K562 treated with DMSO at 1 percent for 4 hours (cell line): ENCODE data around the gene OR4A16. TPM values are rescaled to one million over a fixed set of nuclear protein-coding genes. Genes with fewer than 3 reads are reported as not detected.

ENCODE experiments used
- total RNA-seq: library from RNA; unstranded; fragments of 300-600 nt; gene quantifications from 2 replicates; pipeline ENCODE4 v1.2.3, GENCODE V29; 2022; ENCODE audit not compliant: insufficient read depth

Gene OR4A16
- total RNA-seq, result not detected in 2 replicates

DNA sequence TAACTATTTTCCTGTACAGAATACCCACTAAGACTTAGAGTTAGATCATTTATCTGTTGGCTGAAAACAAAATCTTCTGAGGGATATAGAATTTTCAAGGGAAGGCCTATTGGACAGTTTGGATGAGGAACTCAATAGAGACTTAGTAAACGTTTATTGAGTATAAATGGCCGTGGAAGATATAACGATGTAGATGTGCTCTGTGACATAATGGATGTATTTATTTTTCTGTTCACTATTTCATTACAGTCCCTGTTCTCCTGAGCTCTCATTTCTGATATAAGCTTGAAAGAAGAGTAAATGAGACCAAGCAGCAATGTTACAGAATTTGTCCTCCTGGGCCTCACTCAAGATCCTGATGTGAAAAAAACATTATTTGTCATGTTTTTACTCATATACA lies at the start of gene OR4A16:
Gene OR4A16 (plus strand): TSS at position 301 of the 400 bp plus-strand sequence. CDS start 0 bp downstream, at position 301.

GRCh38 chr11:55367674-55368073 lies 24.7 kb downstream of the OR4A16 start, which contains the start of gene OR4A15:
Gene OR4A15 (plus strand): TSS chr11:55367974. CDS start chr11:55367974, 0 bp downstream.

Other genes with a start within 250 kb of the OR4A16 start
- not detected in 2 replicates for gene TRIM48, start 81.0 kb upstream of the OR4A16 start, total RNA-seq
- gene OR4A15, start 24.8 kb downstream of the OR4A16 start, total RNA-seq, result not detected in 2 replicates
- not detected in 2 replicates for gene OR4C15, start 211.3 kb downstream of the OR4A16 start, total RNA-seq
- not detected in 2 replicates for gene OR4C16, start 228.9 kb downstream of the OR4A16 start, total RNA-seq